ENCODE results near the gene GPR26. TPM values are rescaled to one million over a fixed set of nuclear protein-coding genes. Genes with fewer than 3 reads are reported as not detected.

Gene GPR26
- polyA plus RNA-seq, 1 of the 3 experiments (the other 2 are of a cell fraction), result not detected

- 56% methylated on average over 3 of the region's 3 CpGs for WGBS (ENCODE audit: low lambda C conversion rate)
- H3K36me3 ChIP-seq (replicated peaks in 1 of 2; ENCODE audit: control insufficient read depth in 1 of 2, insufficient read depth in 2 of 2, low read length in 1 of 2), result no peaks in the 10 kb centered on the region
- no peaks in the 10 kb centered on the region for H3F3A ChIP-seq (replicated peaks; ENCODE audit: insufficient read depth)
- H3K4me3 ChIP-seq (ENCODE audit: low read depth in 2 of 2, low read length in 1 of 2), result no peak overlapping the region
- H3K4me1 ChIP-seq (ENCODE audit: control insufficient read depth in 1 of 2, insufficient read depth in 2 of 2, low read depth in 1 of 2, low read length in 1 of 2), result no peaks in the 10 kb centered on the region
- ChIA-PET POLR2A (no interaction called here), CTCF (interaction anchor here (0.9 kb wide), 1 partner anchor 334 kb away, joined by 3 read pairs; no protein-coding TSS in a partner anchor)
- no peak overlapping the region for H3K4me2 ChIP-seq
- H2AFZ ChIP-seq (ENCODE audit: low read depth), result no peak overlapping the region
- H3K27ac ChIP-seq (ENCODE audit: low read depth in 2 of 2, low read length in 1 of 2), result no peak overlapping the region
- H3K27me3 ChIP-seq (ENCODE audit: insufficient read depth), result no peaks in the 10 kb centered on the region
- no peak overlapping the region for H3K9ac ChIP-seq
- DNase-seq, result no peak
- TF ChIP-seq EZH2phosphoT487 (IDR thresholded peaks at IDR 0.05; ENCODE audit: borderline replicate concordance, low read depth) (no peak), MXI1 (IDR thresholded peaks at IDR 0.05; ENCODE audit: low read depth, low read length) (no peak), ZBTB33 (IDR thresholded peaks at IDR 0.05; ENCODE audit: borderline replicate concordance, low read depth) (no peak), FOXJ3 (CRISPR knock-in tag; IDR thresholded peaks at IDR 0.05) (no peak), FOXM1 (IDR thresholded peaks at IDR 0.05; ENCODE audit: low read depth) (no peak), IRF3 (IDR thresholded peaks at IDR 0.05; ENCODE audit: low read depth, low read length) (no peak), SMC3 (IDR thresholded peaks at IDR 0.05; ENCODE audit: low read depth, low read length) (no peak), RAD21 (IDR thresholded peaks at IDR 0.05; ENCODE audit: low read length) (no peak), RCOR1 (IDR thresholded peaks at IDR 0.05; ENCODE audit: low read length) (no peak)
- H3K9me3 ChIP-seq, result no peaks in the 10 kb centered on the region
- H4K20me1 ChIP-seq (ENCODE audit: insufficient read depth), result no peaks in the 10 kb centered on the region
- no peaks in the 10 kb centered on the region for H3K9me2 ChIP-seq
- no peaks in the 10 kb centered on the region for H3K79me2 ChIP-seq (ENCODE audit: insufficient read depth)
These were observed 33.0 kb upstream of the GPR26 start for GRCh38 chr10:123633106-123633505.

DNA sequence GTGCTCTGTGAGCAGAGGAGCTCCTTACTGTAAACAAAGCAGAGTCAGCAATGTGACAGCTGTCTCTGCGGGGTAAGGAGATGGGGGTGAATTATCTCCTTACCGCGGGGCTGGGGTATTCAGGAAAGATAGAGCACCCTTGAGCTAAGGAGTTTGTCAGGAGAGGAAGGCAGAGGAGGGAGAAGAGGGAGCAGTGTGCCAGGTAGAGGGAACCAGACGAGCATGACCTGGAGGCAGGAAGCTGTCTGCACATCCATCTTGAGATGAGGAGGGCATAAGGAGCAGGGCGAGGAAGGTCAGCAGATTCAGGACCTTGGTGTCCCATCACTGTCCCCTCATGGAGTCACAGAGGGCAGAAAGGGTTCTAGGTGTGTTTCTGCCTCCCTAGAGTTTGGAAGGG is 32.5 kb upstream of the GPR26 start:
- no peak for DNase-seq
- WGBS (ENCODE audit: low lambda C conversion rate), result 4% methylated on average over 5 of the region's 5 CpGs
- TF ChIP-seq USF2 (IDR thresholded peaks at IDR 0.05; ENCODE audit: borderline replicate concordance, low read depth, low read length) (no peak), ZBTB33 (IDR thresholded peaks at IDR 0.05; ENCODE audit: borderline replicate concordance, low read depth) (no peak), GATA2 (CRISPR knock-in tag; IDR thresholded peaks at IDR 0.05) (no peak), SIN3A (IDR thresholded peaks at IDR 0.05; ENCODE audit: borderline replicate concordance, low read depth, low read length) (no peak), MXI1 (IDR thresholded peaks at IDR 0.05; ENCODE audit: low read depth, low read length) (no peak)
- TF ChIP-seq, protein P1, sequence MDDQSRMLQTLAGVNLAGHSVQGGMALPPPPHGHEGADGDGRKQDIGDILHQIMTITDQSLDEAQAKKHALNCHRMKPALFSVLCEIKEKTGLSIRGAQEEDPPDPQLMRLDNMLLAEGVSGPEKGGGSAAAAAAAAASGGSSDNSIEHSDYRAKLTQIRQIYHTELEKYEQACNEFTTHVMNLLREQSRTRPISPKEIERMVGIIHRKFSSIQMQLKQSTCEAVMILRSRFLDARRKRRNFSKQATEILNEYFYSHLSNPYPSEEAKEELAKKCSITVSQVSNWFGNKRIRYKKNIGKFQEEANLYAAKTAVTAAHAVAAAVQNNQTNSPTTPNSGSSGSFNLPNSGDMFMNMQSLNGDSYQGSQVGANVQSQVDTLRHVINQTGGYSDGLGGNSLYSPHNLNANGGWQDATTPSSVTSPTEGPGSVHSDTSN (IDR thresholded peaks at IDR 0.05), result no peak
- TF ChIP-seq, protein P2, sequence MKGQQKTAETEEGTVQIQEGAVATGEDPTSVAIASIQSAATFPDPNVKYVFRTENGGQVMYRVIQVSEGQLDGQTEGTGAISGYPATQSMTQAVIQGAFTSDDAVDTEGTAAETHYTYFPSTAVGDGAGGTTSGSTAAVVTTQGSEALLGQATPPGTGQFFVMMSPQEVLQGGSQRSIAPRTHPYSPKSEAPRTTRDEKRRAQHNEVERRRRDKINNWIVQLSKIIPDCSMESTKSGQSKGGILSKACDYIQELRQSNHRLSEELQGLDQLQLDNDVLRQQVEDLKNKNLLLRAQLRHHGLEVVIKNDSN (IDR thresholded peaks at IDR 0.05; ENCODE audit: borderline replicate concordance, low read depth), result no peak
- H3K4me2 ChIP-seq, result no peak overlapping the region
- H3K4me1 ChIP-seq (ENCODE audit: control insufficient read depth in 1 of 2, insufficient read depth in 2 of 2, low read depth in 1 of 2, low read length in 1 of 2), result no peaks in the 10 kb centered on the region
- H3K79me2 ChIP-seq (ENCODE audit: insufficient read depth), result no peaks in the 10 kb centered on the region
- no peak overlapping the region for H3K9ac ChIP-seq
- ChIA-PET CTCF (interaction anchor here (2.0 kb wide), 1 partner anchor 51 kb away, joined by 4 read pairs; no protein-coding TSS in a partner anchor), POLR2A (no interaction called here)
- H3K4me3 ChIP-seq (ENCODE audit: low read depth in 2 of 2, low read length in 1 of 2), result no peak overlapping the region
- no peak overlapping the region for H2AFZ ChIP-seq (ENCODE audit: low read depth)
- H3K36me3 ChIP-seq (replicated peaks in 1 of 2; ENCODE audit: control insufficient read depth in 1 of 2, insufficient read depth in 2 of 2, low read length in 1 of 2), result no peaks in the 10 kb centered on the region
- no peaks in the 10 kb centered on the region for H3K9me3 ChIP-seq
- no peaks in the 10 kb centered on the region for H3F3A ChIP-seq (replicated peaks; ENCODE audit: insufficient read depth)
- no peak overlapping the region for H3K27ac ChIP-seq (ENCODE audit: low read depth in 2 of 2, low read length in 1 of 2)
- no peaks in the 10 kb centered on the region for H4K20me1 ChIP-seq (ENCODE audit: insufficient read depth)
- no peaks in the 10 kb centered on the region for H3K27me3 ChIP-seq (ENCODE audit: insufficient read depth)
- no peaks in the 10 kb centered on the region for H3K9me2 ChIP-seq
